ENCODE measurements around the gene GPC3.
A peak's percentile ranks its signal among the peaks of the same experiment; 100 is the strongest.
"Not testable (repeated sequence)": the region's sequence is repeated elsewhere in the genome, so short reads cannot be mapped to it uniquely, and the experiment has no call there.

The GPC3 gene

GRCh38 chrX:133926099-133926498 lies 59.3 kb downstream of the GPC3 start:
- DNase-seq (ENCODE audit: low spot score) = no peak

GRCh38 chrX:133924548-133924947 lies 60.8 kb downstream of the GPC3 start:
- DNase-seq (ENCODE audit: low spot score) = no peak

DNA sequence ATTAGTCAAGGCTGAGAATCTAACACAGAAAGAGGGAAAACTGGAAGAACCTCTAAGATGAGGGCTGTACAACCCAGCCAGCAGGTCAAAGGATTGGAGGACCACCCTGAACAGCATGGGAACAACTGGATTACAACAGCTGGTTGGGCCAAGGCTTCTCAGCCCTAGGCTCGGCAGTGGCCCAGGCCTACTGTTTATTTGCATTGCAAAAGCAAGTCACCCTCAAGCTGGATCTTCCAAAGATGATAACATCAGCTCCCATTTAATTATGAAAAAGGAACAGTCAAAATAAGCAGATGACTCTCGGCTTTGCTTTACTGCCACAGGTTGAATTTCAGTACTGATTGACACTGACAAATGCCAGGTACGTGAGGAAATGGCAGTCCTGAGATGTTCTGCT lies 61.8 kb downstream of the GPC3 start:
- DNase-seq (ENCODE audit: low spot score) = no peak

GRCh38 chrX:133923113-133923512 lies 62.3 kb downstream of the GPC3 start:
- no peak for DNase-seq (ENCODE audit: low spot score)

GRCh38 chrX:133922390-133922771 lies 63.0 kb downstream of the GPC3 start:
- DNase-seq (ENCODE audit: low spot score) = no peak

DNA sequence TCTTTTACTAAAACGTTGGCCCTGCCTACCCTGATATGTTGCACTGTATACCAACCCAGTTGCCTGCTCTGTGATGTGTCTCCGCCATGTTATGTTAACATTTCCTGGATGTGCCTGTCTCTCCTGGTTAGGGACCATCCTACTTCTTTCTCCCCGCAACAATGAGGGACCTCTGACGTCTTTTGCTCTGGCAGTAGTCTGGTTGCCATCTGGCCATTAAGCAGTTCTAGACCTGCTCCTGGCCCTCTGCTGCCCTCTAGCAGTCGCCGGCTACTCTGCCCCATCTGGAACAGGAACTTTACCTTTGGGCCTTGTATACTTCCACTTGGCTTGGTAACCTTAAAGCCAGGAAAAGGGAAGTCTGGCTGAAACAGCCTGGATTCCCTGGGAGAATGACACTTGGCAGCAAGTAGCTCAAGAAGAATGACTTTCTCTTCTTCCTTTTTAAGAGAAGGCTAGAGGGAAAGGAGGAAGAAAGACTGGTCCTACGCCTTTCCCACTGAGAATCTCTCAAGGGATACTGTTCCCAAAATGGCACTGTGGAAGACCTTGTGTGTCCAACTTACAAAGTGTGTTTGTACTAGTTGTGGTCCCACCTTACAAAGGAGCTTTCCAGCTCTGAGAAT lies 63.5 kb downstream of the GPC3 start:
- DNase-seq (ENCODE audit: low spot score) = peak; percentile 24

- no peak for DNase-seq (ENCODE audit: low spot score)
Observed at GRCh38 chrX:133921086-133921485, 64.3 kb downstream of the GPC3 start.

DNA sequence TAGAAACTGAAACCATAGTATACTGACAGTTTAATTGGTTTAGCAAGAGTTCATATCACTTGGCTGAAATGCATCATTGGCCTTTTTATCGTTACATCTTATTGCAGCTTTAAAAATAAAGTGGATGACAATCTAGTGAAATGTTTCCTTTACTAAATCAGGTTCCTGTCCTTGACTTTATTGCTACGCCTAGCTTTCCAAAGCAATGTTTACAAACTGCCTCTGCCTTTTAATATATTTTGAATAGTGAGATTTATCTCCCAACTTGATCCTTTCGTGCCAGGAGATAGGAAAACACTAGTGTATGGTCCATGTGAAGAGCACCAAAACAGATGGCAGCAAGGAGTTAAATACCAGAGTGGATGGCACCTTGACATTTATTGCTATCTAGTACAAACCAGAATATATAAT lies 67.0 kb downstream of the GPC3 start:
- DNase-seq (ENCODE audit: low spot score) = no peak

- DNase-seq (ENCODE audit: low spot score) = no peak
Observed at GRCh38 chrX:133916984-133917722, 68.2 kb downstream of the GPC3 start.

GRCh38 chrX:133913658-133914388 lies 71.6 kb downstream of the GPC3 start:
- DNase-seq (ENCODE audit: low spot score) = no peak

DNA sequence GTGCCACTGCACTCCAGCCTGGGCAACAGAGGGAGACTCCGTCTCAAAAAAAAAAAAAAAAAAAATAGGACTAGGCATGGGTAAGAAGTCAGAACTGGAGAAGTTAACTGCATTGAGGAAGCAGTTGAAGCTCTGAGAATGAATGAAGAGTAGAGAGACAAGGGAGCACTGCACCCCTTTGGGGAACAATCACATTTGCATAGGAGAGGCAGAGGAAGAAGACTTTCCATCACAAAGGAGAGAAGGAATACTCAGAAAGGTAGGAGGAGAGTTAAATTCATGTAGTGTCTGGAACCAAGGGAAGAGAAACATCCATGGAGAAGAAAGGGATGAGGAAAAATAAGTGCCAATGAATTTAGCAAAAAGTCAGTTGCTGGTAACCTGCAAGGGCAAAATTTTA lies 72.4 kb downstream of the GPC3 start:
- DNase-seq (ENCODE audit: low spot score) = no peak

DNA sequence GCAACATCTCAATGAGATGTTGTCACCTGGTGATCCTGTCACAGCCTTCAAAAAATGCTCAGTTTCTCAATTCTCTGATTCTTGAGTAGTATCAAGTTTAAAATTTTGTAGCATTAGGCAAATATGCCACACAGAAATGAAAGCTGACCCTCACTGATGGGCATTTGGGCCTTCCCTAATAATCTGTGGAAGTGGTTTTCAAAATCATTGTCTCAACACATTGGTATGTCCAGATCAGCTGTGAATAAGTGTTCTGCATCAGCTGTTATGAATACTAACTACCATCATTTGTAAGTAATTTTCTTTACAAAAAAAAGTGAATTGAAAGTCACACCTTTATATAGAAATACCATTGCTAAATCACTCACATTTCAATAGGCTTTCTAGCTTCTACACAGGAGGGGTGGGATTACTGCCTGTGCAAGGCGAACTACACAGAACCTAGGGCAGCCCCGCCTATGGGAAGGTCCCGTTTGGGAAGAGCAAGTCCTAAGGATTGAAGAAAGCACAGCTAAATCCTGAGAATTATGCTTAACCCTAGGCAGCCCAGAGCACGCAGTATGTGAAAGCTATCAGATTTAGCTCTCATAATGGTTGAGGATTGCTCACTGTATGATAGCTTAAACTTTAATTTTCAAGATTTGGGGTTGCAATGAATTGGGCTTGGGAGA lies 73.4 kb downstream of the GPC3 start:
- no peak for DNase-seq (ENCODE audit: low spot score)

DNA sequence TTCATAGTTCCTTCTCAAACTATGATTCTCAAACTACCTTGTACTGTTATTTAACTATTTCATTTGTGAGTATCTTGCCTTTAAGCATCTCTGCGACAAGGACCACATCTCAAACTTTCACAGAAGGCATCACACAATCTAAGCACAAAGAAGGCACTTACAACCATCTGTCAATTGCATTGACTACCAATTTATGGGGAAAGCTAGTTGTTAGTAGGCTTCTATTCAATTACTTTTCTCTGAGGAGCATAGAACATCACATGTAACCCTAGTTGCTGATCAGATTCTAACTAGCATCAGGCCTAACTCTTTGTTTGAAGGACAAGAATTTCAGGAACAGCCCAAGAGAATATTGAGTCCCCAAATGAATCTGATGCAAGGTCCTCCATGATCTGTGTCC lies 74.9 kb downstream of the GPC3 start:
- DNase-seq (ENCODE audit: low spot score) = no peak

- no peak for DNase-seq (ENCODE audit: low spot score)
Observed at GRCh38 chrX:133909888-133910287, 75.5 kb downstream of the GPC3 start.

- DNase-seq (ENCODE audit: low spot score) = no peak
Observed at GRCh38 chrX:133908223-133908955, 77.0 kb downstream of the GPC3 start.

DNA sequence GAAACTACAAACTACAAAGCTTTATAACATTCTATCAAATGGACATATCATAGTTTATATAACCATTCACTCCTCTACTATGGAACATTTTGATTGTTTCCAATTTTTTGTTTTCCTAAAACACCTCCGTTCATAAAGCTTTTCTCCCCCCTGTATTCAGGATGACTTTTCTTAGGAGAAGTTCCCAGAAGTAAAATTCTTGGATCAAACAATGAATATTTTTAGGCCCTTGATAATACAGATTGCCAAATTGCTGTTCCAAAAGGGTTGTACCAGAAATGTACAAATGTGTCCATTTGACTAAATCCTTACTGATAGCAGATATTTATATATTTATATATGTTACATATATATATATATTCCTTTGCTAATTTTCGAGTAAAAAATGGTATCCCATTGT lies 77.8 kb downstream of the GPC3 start:
- no peak for DNase-seq (ENCODE audit: low spot score)

DNA sequence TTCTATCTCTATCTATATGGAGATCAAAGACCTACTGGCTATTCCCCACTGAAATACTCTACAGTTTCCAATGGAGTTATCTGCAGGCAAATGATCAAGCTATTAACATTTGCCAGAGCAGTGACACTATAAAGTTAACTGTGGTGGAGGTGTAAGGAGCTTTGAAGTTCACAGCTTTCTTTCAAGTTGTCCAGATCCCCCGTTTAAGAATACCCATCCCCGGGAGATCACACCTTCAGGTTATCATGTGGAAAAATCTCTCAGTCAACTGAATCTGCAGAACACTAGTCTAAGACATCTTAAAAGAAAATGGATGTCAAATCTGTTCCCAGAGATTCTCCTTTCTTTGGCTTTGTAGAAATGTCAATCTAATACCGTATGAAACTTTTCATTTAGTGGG lies 80.1 kb downstream of the GPC3 start:
- no peak for DNase-seq (ENCODE audit: low spot score)

DNA sequence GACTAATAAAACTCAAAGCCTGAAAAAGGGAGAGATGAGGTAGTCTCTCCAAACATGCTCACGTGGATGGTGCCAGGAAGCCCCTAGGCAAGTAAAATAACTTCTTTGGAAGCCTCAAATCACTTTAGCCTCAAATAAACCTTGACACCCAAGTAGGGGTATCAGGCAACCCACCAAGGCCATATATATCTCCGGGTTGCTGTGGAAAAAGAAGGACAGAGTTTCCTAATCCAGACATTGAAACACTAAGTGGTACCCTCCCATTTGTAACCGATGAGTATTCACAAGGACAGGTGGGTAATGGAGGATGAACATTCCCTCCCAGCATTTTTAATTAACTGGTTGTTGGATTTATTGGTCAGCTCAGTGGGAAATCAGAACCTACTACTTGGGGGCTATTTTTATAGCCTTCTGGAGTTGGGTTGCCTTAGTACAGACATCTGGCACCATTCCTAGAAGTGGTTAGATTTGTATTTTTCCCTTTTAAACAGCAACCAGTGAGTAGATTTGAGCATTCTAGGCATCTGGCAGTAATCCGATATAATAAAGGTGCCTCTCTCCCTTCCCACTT lies 87.7 kb downstream of the GPC3 start:
- DNase-seq (ENCODE audit: low spot score) = no peak

- no peak for DNase-seq (ENCODE audit: low spot score)
Observed at GRCh38 chrX:133892337-133892736, 93.1 kb downstream of the GPC3 start.

DNA sequence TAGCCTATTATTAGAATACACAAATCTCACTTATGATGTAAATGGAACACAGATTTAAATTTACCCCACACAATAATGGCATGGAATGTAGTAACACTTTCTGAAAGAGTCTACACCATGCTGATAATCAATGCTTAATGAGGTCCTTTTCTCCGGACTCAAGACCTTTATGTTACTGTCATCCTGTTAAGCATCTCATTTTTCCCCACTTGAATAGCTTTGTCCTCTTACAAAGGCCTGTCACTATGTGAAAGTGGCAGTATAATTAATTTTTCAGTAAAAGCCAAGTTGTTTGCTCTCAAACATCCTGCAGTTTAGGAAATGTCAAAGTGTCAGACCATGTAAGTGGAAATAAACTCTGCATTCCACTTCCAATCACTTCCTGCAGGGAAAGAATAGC lies 96.4 kb downstream of the GPC3 start:
- DNase-seq (ENCODE audit: low spot score) = no peak

DNA sequence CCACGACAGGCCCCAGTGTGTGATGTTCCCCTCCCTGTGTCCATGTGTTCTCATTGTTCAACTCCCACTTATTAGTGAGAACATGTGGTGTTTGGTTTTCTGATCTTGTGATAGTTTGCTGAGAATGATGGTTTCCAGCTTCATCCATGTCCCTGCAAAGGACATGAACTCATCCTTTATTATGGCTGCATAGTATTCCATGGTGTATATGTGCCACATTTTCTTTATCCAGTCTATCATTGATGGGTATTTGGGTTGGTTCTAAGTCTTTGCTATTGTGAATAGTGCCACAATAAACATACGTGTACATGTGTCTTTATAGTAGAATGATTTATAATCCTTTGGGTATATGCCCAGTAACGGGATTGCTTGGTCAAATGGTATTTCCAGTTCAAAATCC lies 97.3 kb downstream of the GPC3 start:
- DNase-seq (ENCODE audit: low spot score) = not testable (repeated sequence)

All from COLO829 (cell line).